NB4 (cell line): Measurements from ENCODE around the gene MS4A6A.
"Not testable (repeated sequence)": the region's sequence is repeated elsewhere in the genome, so short reads cannot be mapped to it uniquely, and the experiment has no call there.

Source experiments
- DNase-seq: peaks from one replicate; pipeline ENCODE4 v3.0.0; 2010; ENCODE audit warnings: low read depth
- H3K4me3 ChIP-seq: one replicate; pipeline ENCODE4 v1.5.1; 2011; ENCODE audit warnings: mild to moderate bottlenecking, low read depth, low read length, moderate library complexity
- CTCF ChIP-seq: IDR thresholded peaks from one replicate; pipeline ENCODE4 v1.5.1; 2012; ENCODE audit warnings: low read depth, low read length
- MAX ChIP-seq: IDR thresholded peaks from 2 replicates; pipeline ENCODE4 v1.6.1; 2011; ENCODE audit warnings: low read depth, low read length
- MYC ChIP-seq: IDR thresholded peaks from 2 replicates; pipeline ENCODE4 v1.6.1; 2011; ENCODE audit warnings: low read depth, low read length
- POLR2A ChIP-seq: IDR thresholded peaks from 2 replicates; pipeline ENCODE4 v1.6.1; 2011; ENCODE audit warnings: mild to moderate bottlenecking; ENCODE audit not compliant: insufficient read length; ENCODE audit errors: extremely low read depth

MS4A6A gene

GRCh38 chr11:60133917-60134316 is 49.0 kb downstream of the MS4A6A start:
- DNase-seq: no peak
- TF ChIP-seq CTCF: no peak
- no peak for TF ChIP-seq MAX
- TF ChIP-seq MYC: no peak
- no peak for TF ChIP-seq POLR2A

GRCh38 chr11:60131912-60132311 is 51.0 kb downstream of the MS4A6A start:
- TF ChIP-seq MYC: no peak
- TF ChIP-seq POLR2A: no peak
- no peak for TF ChIP-seq MAX
- TF ChIP-seq CTCF: no peak
- no peak overlapping the region for H3K4me3 ChIP-seq
- no peak for DNase-seq

More at GRCh38 chr11:60133917-60134316, 49.0 kb downstream of the MS4A6A start:
- no peak overlapping the region for H3K4me3 ChIP-seq

- DNase-seq: peak; percentile 87
- H3K4me3 ChIP-seq: no peak overlapping the region
- TF ChIP-seq CTCF (peak; percentile 60), MAX (no peak)
Observed at GRCh38 chr11:60130496-60130895, 52.4 kb downstream of the MS4A6A start.

- TF ChIP-seq MAX (no peak), POLR2A (no peak), CTCF (no peak), MYC (no peak)
- no peak for DNase-seq
- no peak overlapping the region for H3K4me3 ChIP-seq
Observed at GRCh38 chr11:60129853-60130252, 53.0 kb downstream of the MS4A6A start.

GRCh38 chr11:60128866-60129265 is 54.0 kb downstream of the MS4A6A start:
- not testable (repeated sequence) for H3K4me3 ChIP-seq, DNase-seq

- H3K4me3 ChIP-seq: no peak overlapping the region
- no peak for DNase-seq
- TF ChIP-seq MAX (no peak), MYC (no peak), POLR2A (no peak), CTCF (no peak)
Observed at GRCh38 chr11:60128376-60128775, 54.5 kb downstream of the MS4A6A start.
